NCI-H345 treated with DMSO at 0.1 percent for 48 hours (cell line): ENCODE results near the gene CANX.

Experiments used
- DNase-seq: peaks from one replicate; lab custom pipeline; 2025; ENCODE audit not compliant: unreplicated experiment; lab: John Stamatoyannopoulos, UW

The CANX gene

GRCh38 chr5:179774442-179774841 lies 75.7 kb downstream of the CANX start:
- DNase-seq = no peak

- no peak for DNase-seq
Measured at GRCh38 chr5:179776411-179776938, 77.7 kb downstream of the CANX start.

GRCh38 chr5:179777456-179777855 lies 78.7 kb downstream of the CANX start:
- DNase-seq = no peak

- DNase-seq = no peak
Measured at GRCh38 chr5:179777909-179778308, 79.1 kb downstream of the CANX start.

- DNase-seq = no peak
Measured at GRCh38 chr5:179778591-179778990, 79.8 kb downstream of the CANX start.

GRCh38 chr5:179779826-179780225 lies 81.1 kb downstream of the CANX start:
- DNase-seq = no peak

- no peak for DNase-seq
Measured at GRCh38 chr5:179780362-179780761, 81.6 kb downstream of the CANX start.
